Kidney (tissue), 14 donors: ENCODE data around the gene DRD4. TPM values are rescaled to one million over a fixed set of nuclear protein-coding genes. Genes with fewer than 3 reads are reported as not detected.

Experiments used
- DNase-seq, 5 donors: peaks; one replicate each; pipeline ENCODE4 v3.0.0-alpha.2; 2013 to 2020
- FAIRE-seq: peaks from 2 replicates; lab custom pipeline; 2012; peaks lifted over from hg19 to GRCh38; lab: Jason Lieb, UNC
- H3K27ac ChIP-seq, 2 donors: one replicate each; pipeline ENCODE4 v1.7.0; 2013; ENCODE audit warnings: low read depth in 2 of 2, low read length in 2 of 2, inconsistent platforms in 1 of 2
- H3K27me3 ChIP-seq: one replicate; pipeline ENCODE4 v1.7.1; 2013; ENCODE audit warnings: low read length, inconsistent platforms; ENCODE audit not compliant: control insufficient read depth, insufficient read depth
- H3K36me3 ChIP-seq, 3 donors: one replicate each; pipeline versions ENCODE4 v1.7.0 to v1.7.1; 2013; ENCODE audit warnings: low read length in 3 of 3, control low read depth in 1 of 3, inconsistent platforms in 1 of 3; ENCODE audit not compliant: insufficient read depth in 3 of 3, control insufficient read depth in 2 of 3
- H3K4me1 ChIP-seq, 3 donors: one replicate each; pipeline versions ENCODE4 v1.7.0 to v1.7.1; 2013; ENCODE audit warnings: low read length in 3 of 3, inconsistent platforms in 1 of 3, low read depth in 1 of 3; ENCODE audit not compliant: control insufficient read depth in 2 of 3, insufficient read depth in 2 of 3
- H3K4me3 ChIP-seq, 3 donors: one replicate each; pipeline versions ENCODE4 v1.7.0 to v1.8.1; 2013; ENCODE audit warnings: low read length in 3 of 3, control low read depth in 1 of 3, inconsistent platforms in 1 of 3
- H3K9ac ChIP-seq, 3 donors: one replicate each; pipeline versions ENCODE4 v1.7.0 to v1.7.1; 2013; ENCODE audit warnings: low read length in 3 of 3, control low read depth in 1 of 3, inconsistent platforms in 1 of 3
- H3K9me3 ChIP-seq, 3 donors: one replicate each; pipeline versions ENCODE4 v1.7.0 to v1.7.1; 2013; ENCODE audit warnings: low read length in 3 of 3, control low read depth in 1 of 3, inconsistent platforms in 1 of 3; ENCODE audit not compliant: control insufficient read depth in 2 of 3, insufficient read depth in 1 of 3
- CTCF ChIP-seq: IDR thresholded peaks from 3 replicates; pipeline ENCODE4 v1.5.1; 2012; ENCODE audit warnings: mild to moderate bottlenecking, moderate library complexity, borderline replicate concordance; ENCODE audit not compliant: insufficient read depth; ENCODE audit errors: extremely low read depth
- intact Hi-C: fragments of 100-400 bp; cut with DNase I; formaldehyde crosslinking; loops from one replicate; pipeline ENCODE4 v1.11.1; 2022
- polyA plus RNA-seq: library from polyadenylated mRNA; stranded (reverse); fragments of 350-450 nt; fragmentation: Illumina TruSeq; extraction: RNeasy Lipid Tissue Mini Kit (QIAGEN cat#74804); gene quantifications from one replicate; pipeline ENCODE4 v1.2.3, GENCODE V29; 2014; ENCODE audit warnings: low read depth, low replicate concordance; ENCODE audit not compliant: insufficient read depth
- total RNA-seq: library from RNA; stranded (reverse); fragmentation: NEBNext Ultra II Directional; extraction: Animal tissue kit (Norgen Biotek cat#: 25700); gene quantifications from one replicate; pipeline ENCODE4 v1.2.1, GENCODE V29; 2021
- donor health status: control.
- donor health status: control.
- donor health status: control.
- donor health status: control.
- donor health status: control.
- donor health status: DM: yes; HTN: yes; CAD: no.
- donor health status: Normal renal cell carcinoma (clear cell type).

DRD4 gene
- total and polyA plus RNA-seq, 2 donors from 2014 or later, result 0.47 to 1.1 TPM

GRCh38 chr11:656866-657265 is 19.8 kb downstream of the DRD4 start:
- intact Hi-C loops, result no loop called here
- no peak for DNase-seq
- no peak overlapping the region for H3K27ac ChIP-seq
- FAIRE-seq, result no peak
- H3K36me3 ChIP-seq, result peaks cover 0 to 3% (median 0%) of the 10 kb centered on the region in 3 donors
- H3K9me3 ChIP-seq, result no peaks in the 10 kb centered on the region
- H3K4me3 ChIP-seq, result no peak overlapping the region
- no peak overlapping the region for H3K9ac ChIP-seq
- no peak for TF ChIP-seq CTCF
- H3K27me3 ChIP-seq, result no peaks in the 10 kb centered on the region
- no peaks in the 10 kb centered on the region for H3K4me1 ChIP-seq

GRCh38 chr11:657691-658126 is 20.6 kb downstream of the DRD4 start:
- Histone ChIP-seq H3K9ac (no peak overlapping the region), H3K27ac (no peak overlapping the region), H3K9me3 (no peaks in the 10 kb centered on the region), H3K4me3 (no peak overlapping the region), H3K36me3 (peaks cover 0 to 3% (median 0%) of the 10 kb centered on the region in 3 donors), H3K4me1 (no peaks in the 10 kb centered on the region), H3K27me3 (no peaks in the 10 kb centered on the region)
- FAIRE-seq (no peak), DNase-seq (no peak)
- no peak for TF ChIP-seq CTCF
- intact Hi-C loops, result no loop called here

- Histone ChIP-seq H3K36me3 (peaks cover 0 to 7% (median 3%) of the 10 kb centered on the region in 3 donors), H3K4me3 (no peak overlapping the region), H3K9ac (no peak overlapping the region), H3K27ac (no peak overlapping the region), H3K27me3 (no peaks in the 10 kb centered on the region), H3K9me3 (no peaks in the 10 kb centered on the region), H3K4me1 (no peaks in the 10 kb centered on the region)
- DNase-seq (no peak), FAIRE-seq (no peak)
- intact Hi-C loops, result no loop called here
- no peak for TF ChIP-seq CTCF
Measured at GRCh38 chr11:659532-660085, 22.5 kb downstream of the DRD4 start.

- DNase-seq (no peak), FAIRE-seq (no peak)
- no peaks in the 10 kb centered on the region for H3K27me3 ChIP-seq
- peaks cover 0 to 7% (median 3%) of the 10 kb centered on the region in 3 donors for H3K36me3 ChIP-seq
- H3K9ac ChIP-seq, result no peak overlapping the region
- H3K9me3 ChIP-seq, result no peaks in the 10 kb centered on the region
- intact Hi-C loops, result no loop called here
- no peaks in the 10 kb centered on the region for H3K4me1 ChIP-seq
- no peak overlapping the region for H3K4me3 ChIP-seq
- no peak for TF ChIP-seq CTCF
- H3K27ac ChIP-seq, result no peak overlapping the region
Measured at GRCh38 chr11:660281-660680, 23.2 kb downstream of the DRD4 start.
